ENCODE measurements around the gene MEAF6.

MEAF6 gene

GRCh38 chr1:37482796-37483744 is 31.5 kb downstream of the MEAF6 start:
- DNase-seq = no peak

GRCh38 chr1:37482004-37482785 is 32.4 kb downstream of the MEAF6 start:
- DNase-seq = no peak

DNA sequence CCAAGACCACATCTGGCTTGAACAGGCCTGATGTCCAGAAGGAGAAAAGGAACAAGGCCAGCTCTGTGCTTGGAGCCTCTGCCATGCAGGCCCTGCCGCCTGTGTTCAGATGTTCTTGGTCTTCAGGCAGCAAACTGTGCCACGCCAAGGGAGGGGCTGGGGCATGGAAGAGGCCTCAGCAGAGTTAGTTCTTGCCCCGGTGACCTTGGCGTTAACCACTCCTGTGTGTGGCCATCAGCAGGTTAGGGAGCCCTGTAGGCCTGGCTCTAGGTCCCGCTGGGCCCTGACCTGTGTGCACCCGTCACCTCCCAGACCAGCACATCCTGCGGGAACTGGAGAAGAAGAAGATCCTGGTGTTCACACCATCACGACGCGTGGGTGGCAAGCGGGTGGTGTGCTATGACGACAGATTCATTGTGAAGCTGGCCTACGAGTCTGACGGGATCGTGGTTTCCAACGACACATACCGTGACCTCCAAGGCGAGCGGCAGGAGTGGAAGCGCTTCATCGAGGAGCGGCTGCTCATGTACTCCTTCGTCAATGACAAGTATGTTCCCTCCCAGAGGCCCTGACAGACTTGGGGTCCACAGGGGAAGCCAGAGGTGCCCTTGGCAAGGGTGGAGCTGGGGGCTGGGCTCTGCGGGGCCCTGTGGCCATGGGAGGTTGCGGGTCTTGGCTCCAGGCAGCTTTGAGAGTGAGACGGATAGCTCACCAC is 33.1 kb downstream of the MEAF6 start:
- no peak for DNase-seq

DNA sequence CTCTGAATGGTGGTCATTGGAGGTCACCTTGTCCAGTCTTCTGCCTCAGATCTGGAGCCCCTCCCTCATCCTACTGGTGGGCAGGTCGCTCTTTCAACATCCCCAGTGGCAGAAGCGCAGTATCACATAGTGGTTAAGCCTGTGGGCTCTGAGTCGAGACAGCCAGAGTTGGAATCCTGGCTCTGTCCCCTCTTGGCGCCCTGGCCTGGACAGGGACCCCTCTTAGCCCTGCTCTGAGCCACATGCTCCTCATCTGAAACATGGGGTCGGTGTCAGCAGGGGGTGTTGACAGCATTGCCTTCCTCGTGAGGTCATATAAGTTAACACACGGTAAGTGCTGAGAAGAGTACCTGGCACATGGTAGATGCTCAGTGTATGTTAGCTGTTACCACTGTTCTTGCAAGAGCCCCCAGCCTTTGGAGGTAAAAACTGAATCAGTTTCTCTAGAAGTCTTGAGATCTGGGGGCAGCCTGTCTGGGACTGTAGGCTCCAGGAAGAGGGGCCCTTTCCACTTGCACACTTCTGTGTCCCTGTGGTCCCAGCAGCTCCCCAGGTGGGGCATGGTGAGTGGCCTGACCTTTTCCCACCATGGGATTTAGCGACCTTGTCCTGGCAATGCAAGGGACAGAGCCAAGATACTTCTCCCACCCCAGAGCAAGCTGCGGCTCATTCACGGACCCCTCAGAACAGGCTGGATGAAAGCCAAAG is 33.8 kb downstream of the MEAF6 start:
- no peak for DNase-seq

DNA sequence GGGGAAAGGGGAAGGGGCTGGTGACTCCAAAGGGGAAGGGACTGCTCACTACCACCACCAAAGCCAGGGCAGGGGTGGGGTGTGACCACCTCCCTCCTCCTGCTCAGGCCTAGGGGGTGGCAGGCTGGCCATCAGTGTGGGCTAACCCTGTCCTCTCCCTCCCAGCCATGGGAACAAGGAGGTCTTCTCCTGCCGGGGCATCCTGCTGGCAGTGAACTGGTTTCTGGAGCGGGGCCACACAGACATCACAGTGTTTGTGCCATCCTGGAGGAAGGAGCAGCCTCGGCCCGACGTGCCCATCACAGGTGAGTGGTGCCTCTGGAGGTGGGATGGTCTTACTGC is 34.5 kb downstream of the MEAF6 start:
- DNase-seq = no peak

- DNase-seq = no peak
Measured at GRCh38 chr1:37479255-37480124, 35.1 kb downstream of the MEAF6 start.

DNA sequence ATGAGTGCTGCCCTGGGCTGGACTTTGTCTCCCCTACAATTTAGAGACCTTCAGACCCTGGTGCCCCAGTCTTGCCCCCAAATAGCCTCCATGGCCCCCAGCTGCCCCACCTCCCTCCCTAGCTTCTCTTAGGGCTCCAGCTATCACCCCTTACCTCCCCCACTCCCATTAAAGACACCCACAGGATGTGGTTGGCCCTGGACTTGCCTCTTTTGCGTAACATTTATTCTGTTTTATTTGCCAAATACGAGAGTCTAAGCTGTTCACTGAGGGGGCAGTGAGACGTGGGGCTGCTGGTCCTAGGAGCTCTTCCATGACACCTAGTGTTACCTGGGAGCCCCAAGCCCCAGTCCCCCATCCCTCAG is 35.7 kb downstream of the MEAF6 start:
- no peak for DNase-seq

DNA sequence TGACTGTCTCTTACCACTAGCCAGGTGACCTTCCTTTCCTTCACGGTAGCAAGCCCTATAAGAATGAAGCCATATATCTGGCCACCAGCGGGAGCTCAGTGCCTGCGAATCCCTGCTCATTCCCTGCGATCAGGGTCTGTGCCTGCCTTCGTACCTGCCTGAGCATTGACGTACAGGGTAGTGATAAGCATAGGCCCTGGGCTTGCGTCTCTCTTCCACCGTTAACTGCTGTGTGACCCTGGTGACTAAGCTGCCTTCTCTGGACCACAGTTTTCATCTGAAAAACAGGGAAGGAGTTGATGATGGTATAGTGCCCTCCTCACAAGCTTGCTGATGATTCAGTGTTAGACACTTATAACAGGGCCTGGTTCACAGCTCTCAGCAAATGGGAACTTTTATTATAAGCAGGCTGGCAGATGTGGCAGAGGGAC is 36.1 kb downstream of the MEAF6 start:
- DNase-seq = no peak

- no peak for DNase-seq
Measured at GRCh38 chr1:37477946-37478345, 36.6 kb downstream of the MEAF6 start.

DNA sequence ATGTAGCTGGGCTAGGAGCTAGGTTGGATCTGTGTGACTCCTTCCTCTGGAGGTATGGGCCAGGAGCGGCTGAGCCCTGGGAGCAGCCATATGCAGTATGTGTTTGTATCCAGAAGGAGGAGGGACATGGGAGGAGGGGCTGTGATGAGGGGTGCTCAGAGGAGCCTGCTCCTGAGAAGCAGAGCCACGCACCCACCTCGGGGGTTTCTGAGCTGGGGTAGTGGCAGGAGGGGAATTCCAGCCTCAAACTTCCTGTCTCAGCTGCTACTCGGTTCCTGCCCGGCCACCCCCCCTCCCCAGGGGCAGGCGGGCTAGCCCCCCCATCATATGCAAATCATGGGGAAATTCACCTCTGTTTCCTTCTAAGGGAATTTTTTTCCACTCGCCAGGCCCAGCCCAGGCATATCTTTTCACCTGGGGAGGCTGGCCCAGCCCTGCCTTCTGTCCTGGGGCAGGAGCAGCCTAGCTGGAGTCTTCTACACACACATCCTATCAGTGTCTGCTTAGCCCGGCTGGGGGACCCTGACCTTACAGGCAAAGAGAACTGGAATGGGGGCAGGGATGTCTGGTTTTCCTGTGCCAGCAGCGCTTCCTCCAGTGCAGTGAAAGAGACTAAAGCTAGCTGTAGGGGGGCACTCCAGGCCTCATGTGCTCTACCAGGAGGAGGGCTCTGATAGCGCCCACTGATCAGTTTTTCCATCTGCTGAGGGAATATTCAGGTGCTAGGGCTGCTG is 37.2 kb downstream of the MEAF6 start:
- DNase-seq = no peak

GRCh38 chr1:37476460-37477197 is 37.9 kb downstream of the MEAF6 start:
- no peak for DNase-seq

DNA sequence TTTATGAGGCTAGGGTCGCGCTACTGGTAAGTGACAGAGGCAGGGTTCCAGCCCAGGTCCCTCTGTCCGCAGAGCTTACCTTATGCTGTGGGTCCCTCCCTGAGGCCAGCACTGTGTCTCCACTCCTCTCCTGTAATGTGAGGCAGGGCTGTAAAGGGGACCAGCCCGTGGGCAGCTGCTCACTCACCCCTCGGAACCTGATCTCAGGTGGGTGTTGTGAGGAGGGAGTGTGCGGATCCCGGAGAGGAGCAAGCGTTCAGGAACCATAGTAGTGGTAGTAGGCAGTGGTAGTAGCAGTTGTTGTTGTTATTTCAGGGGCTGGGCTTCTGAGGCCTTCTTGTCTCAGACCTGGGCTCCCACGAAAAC is 38.5 kb downstream of the MEAF6 start:
- no peak for DNase-seq

- no peak for DNase-seq
Measured at GRCh38 chr1:37475380-37476086, 39.0 kb downstream of the MEAF6 start.

- DNase-seq = no peak
Measured at GRCh38 chr1:37474697-37475379, 39.7 kb downstream of the MEAF6 start.

DNA sequence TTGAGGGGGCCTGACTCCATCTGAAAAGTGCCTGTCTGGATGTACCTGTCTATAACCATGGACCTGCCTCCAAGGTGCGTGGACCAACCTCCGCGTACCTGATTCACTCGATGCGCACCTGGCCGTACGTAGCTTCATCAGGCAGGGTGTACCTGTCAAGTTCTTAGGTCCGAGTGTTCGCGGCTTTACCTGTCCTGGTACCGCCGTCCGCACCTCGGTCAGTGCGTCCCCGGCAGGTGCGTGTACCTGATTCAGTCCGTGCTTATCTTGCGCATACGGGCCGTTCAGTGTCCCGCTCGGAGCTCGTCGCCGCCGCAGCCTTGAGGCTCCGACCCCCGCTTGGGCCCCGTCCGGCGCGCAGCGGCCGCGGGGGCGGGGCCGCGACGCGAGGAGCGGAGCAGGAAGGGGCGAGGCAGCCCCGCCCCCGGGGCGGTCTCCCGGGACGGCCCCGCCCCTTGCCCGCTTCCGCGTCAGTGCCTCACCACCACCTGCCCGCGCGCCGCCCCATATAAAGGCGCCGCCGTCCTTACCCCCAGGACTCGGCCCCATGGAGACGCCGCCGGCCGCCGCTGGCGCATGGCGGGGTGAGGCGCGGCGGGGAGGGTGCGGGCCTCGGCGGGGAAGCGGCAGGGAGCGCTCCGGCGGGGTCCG is 40.4 kb downstream of the MEAF6 start, which contains the start of gene ZC3H12A:
Gene ZC3H12A (plus strand): TSS at position 535 of the 651 bp plus-strand sequence. CDS start 917 bp downstream, outside the sequence.
- DNase-seq = peak; percentile 72

DNA sequence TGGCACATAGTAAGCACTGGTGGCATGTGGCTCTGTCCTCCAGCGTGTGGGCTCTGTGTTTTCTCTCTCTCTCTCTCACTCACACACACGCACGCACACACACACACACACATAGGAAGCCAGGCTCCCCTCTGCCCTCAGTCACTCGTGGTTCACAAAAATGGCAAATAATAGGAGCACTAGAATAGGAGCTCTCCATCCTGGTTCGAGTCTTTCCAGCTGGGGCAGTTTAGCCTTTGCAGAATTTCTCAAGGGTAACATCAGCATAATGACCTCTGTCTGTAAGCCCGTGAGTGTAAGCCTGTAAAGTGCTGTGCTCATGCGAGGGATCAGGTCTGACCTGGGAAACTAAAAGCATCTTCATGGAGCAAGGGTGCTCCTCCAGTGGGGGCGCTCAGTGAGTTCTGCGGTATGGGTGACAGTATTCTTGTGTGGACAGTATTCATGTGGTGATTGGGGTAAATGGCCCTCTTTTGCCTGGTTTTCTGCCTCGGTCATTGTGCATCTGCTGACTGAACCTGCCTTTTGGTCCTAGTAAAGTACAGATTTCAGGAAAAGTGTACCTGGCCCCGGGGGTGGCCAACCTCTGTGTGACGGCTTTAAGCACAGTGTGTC is 41.0 kb downstream of the MEAF6 start:
- no peak for DNase-seq

DNA sequence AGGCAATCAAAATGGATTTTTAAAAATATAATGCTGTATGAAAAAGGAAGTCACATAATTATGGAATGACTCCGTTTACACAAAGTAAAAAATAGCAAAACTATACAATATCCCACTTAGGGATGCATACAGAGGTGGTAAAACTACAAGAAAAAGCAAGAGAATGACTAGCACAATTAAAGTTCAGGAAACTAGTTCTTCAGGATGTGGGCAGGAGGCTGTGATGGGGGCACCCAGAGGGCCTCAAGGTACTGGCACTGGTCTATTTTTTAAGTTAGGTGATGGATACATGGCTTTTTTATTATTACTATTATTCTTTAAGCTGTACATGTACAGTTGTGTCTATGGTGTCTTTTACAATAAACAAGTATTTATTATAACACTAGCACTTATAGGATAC is 41.6 kb downstream of the MEAF6 start:
- no peak for DNase-seq

DNA sequence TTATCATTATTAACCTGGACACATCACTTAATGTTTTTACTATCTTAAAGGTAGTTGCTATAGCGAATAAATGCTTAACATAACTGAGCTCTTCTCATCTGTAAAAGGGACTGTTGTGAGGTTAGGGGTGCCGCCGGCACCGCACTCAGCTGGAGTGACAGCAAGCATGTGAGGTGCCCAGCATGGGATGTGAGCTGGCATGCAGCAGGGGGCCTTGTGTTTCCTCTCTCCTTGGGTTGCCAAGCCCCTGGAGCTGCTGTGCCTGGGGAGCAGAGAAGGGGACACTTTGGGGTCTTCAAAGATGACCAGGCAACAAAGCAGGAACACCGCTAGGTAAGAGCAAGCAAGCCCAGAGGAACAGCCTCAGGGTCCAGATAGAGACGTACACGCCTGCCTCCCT is 42.3 kb downstream of the MEAF6 start:
- no peak for DNase-seq

Data from DMS79 (cell line).